ENCODE data around the gene OAF. TPM values are rescaled to one million over a fixed set of nuclear protein-coding genes. Genes with fewer than 3 reads are reported as not detected.

The OAF gene
- total and polyA plus RNA-seq, 9 of the 15 experiments (the other 6 are each of a cell fraction or from before 2014, with no cell fraction given), result 1.1 to 21.6 (median 7.5) TPM

DNA sequence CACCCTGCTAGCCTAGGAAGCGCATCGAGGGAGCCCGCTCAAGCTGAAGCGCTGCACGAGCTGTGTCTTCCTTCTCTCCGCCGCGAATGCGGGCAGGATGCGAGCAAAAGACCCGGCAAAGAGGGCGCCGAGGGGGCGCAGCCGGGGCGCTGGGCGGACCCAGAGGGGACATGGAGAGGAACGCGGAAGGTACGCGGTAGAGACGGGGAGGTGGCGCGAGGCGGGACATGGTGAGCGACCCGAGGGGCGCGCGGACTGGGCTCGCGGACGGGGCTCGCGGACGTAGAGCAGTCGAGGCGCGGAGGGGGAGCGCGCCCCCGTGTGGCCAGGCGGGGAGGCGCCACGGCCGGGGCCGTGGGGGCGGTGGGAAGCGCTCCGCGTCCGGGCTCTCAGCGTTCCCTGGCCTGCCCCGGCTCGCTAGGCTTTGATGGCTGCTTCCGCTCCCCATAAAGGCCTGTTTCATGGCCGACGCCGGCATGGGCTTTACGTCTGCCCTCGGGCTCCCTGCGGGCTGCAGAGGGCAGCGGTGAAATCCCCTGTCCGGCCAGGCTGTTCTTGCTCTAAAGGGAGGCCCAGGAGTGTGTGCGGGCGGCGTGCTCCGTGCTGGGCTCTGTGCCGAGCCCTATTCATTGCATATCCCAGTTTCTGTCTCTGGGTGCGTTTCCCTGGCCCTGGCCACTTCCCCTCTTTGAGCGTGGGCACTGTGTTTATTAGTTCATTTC is 41.7 kb upstream of the OAF start (continued):
- TF ChIP-seq, protein P1, sequence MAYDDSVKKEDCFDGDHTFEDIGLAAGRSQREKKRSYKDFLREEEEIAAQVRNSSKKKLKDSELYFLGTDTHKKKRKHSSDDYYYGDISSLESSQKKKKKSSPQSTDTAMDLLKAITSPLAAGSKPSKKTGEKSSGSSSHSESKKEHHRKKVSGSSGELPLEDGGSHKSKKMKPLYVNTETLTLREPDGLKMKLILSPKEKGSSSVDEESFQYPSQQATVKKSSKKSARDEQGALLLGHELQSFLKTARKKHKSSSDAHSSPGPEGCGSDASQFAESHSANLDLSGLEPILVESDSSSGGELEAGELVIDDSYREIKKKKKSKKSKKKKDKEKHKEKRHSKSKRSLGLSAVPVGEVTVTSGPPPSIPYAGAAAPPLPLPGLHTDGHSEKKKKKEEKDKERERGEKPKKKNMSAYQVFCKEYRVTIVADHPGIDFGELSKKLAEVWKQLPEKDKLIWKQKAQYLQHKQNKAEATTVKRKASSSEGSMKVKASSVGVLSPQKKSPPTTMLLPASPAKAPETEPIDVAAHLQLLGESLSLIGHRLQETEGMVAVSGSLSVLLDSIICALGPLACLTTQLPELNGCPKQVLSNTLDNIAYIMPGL (CRISPR knock-in tag; IDR thresholded peaks at IDR 0.05), result 0 out of 2 replicates have a peak, but pooled peaks have one; percentile 46
- TF ChIP-seq CTBP1 (IDR thresholded peaks at IDR 0.05; ENCODE audit: borderline replicate concordance) (no peak; the same call in none of the 2 replicates), ESRRB (CRISPR knock-in tag; IDR thresholded peaks at IDR 0.05; ENCODE audit: borderline replicate concordance) (no peak), GABPB1 (CRISPR knock-in tag; IDR thresholded peaks at IDR 0.05) (no peak), ZZZ3 (IDR thresholded peaks at IDR 0.05) (no peak), CHD4 (IDR thresholded peaks at IDR 0.05; ENCODE audit: insufficient read depth, insufficient replicate concordance, low read depth, low read length, poor library complexity, severe bottlenecking) (no peak), MAFF (IDR thresholded peaks at IDR 0.05; ENCODE audit: low read length) (no peak), NRF1 (conservative IDR thresholded peaks at IDR 0.05 in 1 of 2, IDR thresholded peaks at IDR 0.05 in 1 of 2) (no peak), ZNF143 (CRISPR knock-in tag; IDR thresholded peaks at IDR 0.05) (no peak), KAT2B (IDR thresholded peaks at IDR 0.05; ENCODE audit: low read depth, low read length) (no peak), MAFG (tag; conservative IDR thresholded peaks at IDR 0.05) (no peak), MAZ (CRISPR knock-in tag; conservative IDR thresholded peaks at IDR 0.05 in 1 of 2, IDR thresholded peaks at IDR 0.05 in 1 of 2) (peak; percentile 49 to 68; a peak in 3 of 4 replicates)
- TF ChIP-seq, protein P2, sequence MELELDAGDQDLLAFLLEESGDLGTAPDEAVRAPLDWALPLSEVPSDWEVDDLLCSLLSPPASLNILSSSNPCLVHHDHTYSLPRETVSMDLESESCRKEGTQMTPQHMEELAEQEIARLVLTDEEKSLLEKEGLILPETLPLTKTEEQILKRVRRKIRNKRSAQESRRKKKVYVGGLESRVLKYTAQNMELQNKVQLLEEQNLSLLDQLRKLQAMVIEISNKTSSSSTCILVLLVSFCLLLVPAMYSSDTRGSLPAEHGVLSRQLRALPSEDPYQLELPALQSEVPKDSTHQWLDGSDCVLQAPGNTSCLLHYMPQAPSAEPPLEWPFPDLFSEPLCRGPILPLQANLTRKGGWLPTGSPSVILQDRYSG (tag; conservative IDR thresholded peaks at IDR 0.05; ENCODE audit: low read depth), result no peak
- TF ChIP-seq, protein P3, sequence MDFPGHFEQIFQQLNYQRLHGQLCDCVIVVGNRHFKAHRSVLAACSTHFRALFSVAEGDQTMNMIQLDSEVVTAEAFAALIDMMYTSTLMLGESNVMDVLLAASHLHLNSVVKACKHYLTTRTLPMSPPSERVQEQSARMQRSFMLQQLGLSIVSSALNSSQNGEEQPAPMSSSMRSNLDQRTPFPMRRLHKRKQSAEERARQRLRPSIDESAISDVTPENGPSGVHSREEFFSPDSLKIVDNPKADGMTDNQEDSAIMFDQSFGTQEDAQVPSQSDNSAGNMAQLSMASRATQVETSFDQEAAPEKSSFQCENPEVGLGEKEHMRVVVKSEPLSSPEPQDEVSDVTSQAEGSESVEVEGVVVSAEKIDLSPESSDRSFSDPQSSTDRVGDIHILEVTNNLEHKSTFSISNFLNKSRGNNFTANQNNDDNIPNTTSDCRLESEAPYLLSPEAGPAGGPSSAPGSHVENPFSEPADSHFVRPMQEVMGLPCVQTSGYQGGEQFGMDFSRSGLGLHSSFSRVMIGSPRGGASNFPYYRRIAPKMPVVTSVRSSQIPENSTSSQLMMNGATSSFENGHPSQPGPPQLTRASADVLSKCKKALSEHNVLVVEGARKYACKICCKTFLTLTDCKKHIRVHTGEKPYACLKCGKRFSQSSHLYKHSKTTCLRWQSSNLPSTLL (IDR thresholded peaks at IDR 0.05), result no peak
- TF ChIP-seq, protein P4, sequence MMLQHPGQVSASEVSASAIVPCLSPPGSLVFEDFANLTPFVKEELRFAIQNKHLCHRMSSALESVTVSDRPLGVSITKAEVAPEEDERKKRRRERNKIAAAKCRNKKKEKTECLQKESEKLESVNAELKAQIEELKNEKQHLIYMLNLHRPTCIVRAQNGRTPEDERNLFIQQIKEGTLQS (IDR thresholded peaks at IDR 0.05), result no peak
- TF ChIP-seq, protein P4 (CRISPR knock-in tag; conservative IDR thresholded peaks at IDR 0.05), result no peak
- TF ChIP-seq, protein P5, sequence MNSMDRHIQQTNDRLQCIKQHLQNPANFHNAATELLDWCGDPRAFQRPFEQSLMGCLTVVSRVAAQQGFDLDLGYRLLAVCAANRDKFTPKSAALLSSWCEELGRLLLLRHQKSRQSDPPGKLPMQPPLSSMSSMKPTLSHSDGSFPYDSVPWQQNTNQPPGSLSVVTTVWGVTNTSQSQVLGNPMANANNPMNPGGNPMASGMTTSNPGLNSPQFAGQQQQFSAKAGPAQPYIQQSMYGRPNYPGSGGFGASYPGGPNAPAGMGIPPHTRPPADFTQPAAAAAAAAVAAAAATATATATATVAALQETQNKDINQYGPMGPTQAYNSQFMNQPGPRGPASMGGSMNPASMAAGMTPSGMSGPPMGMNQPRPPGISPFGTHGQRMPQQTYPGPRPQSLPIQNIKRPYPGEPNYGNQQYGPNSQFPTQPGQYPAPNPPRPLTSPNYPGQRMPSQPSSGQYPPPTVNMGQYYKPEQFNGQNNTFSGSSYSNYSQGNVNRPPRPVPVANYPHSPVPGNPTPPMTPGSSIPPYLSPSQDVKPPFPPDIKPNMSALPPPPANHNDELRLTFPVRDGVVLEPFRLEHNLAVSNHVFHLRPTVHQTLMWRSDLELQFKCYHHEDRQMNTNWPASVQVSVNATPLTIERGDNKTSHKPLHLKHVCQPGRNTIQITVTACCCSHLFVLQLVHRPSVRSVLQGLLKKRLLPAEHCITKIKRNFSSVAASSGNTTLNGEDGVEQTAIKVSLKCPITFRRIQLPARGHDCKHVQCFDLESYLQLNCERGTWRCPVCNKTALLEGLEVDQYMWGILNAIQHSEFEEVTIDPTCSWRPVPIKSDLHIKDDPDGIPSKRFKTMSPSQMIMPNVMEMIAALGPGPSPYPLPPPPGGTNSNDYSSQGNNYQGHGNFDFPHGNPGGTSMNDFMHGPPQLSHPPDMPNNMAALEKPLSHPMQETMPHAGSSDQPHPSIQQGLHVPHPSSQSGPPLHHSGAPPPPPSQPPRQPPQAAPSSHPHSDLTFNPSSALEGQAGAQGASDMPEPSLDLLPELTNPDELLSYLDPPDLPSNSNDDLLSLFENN (IDR thresholded peaks at IDR 0.05; ENCODE audit: low read depth in 2 of 2, low read length in 2 of 2), result no peak

Data from K562 (cell line).